Measurements from ENCODE around the gene DNAH5.

Gene DNAH5

DNA sequence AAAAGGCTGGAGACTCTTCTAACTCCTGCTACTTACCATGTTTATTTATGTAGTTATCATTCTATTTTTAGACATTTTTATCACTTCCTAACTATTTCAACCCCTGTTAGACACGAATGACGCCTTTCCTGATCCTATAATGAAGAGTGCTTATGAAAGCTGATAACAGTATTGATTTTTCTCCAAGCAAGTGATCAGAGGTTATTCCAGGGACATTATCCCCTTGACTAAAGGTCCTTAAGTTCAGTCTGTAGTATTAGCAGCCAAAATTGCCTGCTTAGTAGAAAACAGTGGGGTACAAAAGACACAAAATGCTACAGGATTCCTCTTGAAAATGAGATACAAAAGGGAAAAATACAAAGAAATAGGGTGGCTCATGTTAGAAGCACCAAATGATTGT, 235.6 kb downstream of the DNAH5 start:
- H3K9me3 ChIP-seq (ENCODE audit: control insufficient read depth, insufficient read depth, low read depth, low read length), result no peaks in the 10 kb centered on the region
- H3K27ac ChIP-seq (ENCODE audit: low read depth, low read length), result no peak overlapping the region
- H3K9ac ChIP-seq (ENCODE audit: low read length), result no peak overlapping the region
- no peaks in the 10 kb centered on the region for H3K4me1 ChIP-seq (ENCODE audit: control insufficient read depth, insufficient read depth, low read length)
- H3K4me3 ChIP-seq (ENCODE audit: low read depth, low read length), result no peak overlapping the region
- H3K27me3 ChIP-seq (ENCODE audit: control insufficient read depth, insufficient read depth, low read length), result no peaks in the 10 kb centered on the region
- H3K36me3 ChIP-seq (ENCODE audit: control insufficient read depth, insufficient read depth, low read length), result no peaks in the 10 kb centered on the region

DNA sequence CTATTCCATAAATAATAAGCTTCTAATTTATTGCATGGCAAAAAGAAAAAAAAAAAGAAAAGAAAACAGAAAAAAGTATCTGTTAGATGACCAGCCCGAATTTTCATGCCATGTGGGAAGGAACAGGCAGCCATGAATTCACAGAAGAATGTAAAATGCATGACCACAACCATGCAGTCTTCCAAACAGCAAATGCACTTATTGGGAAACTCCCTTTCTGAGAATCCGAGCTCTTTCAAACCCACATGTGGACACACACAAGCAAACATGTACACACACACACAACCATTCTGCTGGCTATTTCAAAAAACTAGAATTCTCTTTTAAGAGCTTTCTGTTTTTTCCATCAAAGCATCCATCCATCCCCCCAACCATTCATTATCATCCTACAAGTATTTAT, 236.1 kb downstream of the DNAH5 start:
- Histone ChIP-seq H3K4me1 (ENCODE audit: control insufficient read depth, insufficient read depth, low read length) (no peaks in the 10 kb centered on the region), H3K9ac (ENCODE audit: low read length) (no peak overlapping the region), H3K27me3 (ENCODE audit: control insufficient read depth, insufficient read depth, low read length) (no peaks in the 10 kb centered on the region), H3K4me3 (ENCODE audit: low read depth, low read length) (no peak overlapping the region), H3K27ac (ENCODE audit: low read depth, low read length) (no peak overlapping the region), H3K9me3 (ENCODE audit: control insufficient read depth, insufficient read depth, low read depth, low read length) (no peaks in the 10 kb centered on the region), H3K36me3 (ENCODE audit: control insufficient read depth, insufficient read depth, low read length) (no peaks in the 10 kb centered on the region)

DNA sequence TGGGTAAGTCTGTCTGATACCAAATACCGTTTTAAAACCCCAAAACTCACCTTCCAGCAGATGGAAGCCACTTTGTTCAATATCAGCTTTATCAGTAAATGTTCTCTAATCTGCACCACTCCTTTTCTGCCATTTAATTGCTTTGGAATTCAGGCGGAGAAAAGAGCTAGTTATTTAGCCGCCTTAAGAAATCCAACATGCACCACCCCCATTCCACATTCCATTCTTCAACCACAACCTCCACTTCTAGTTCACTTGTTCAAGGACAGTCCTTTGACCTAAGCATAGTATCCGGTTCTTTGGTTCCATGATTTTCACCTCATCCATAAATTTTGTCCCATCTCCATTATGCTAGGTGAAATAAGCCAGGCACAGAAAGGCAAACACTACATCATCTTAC, 240.1 kb downstream of the DNAH5 start:
- Histone ChIP-seq H3K27ac (ENCODE audit: low read depth, low read length) (no peak overlapping the region), H3K36me3 (ENCODE audit: control insufficient read depth, insufficient read depth, low read length) (no peaks in the 10 kb centered on the region), H3K9ac (ENCODE audit: low read length) (no peak overlapping the region), H3K4me3 (ENCODE audit: low read depth, low read length) (no peak overlapping the region), H3K27me3 (ENCODE audit: control insufficient read depth, insufficient read depth, low read length) (no peaks in the 10 kb centered on the region), H3K9me3 (ENCODE audit: control insufficient read depth, insufficient read depth, low read depth, low read length) (no peaks in the 10 kb centered on the region), H3K4me1 (ENCODE audit: control insufficient read depth, insufficient read depth, low read length) (no peaks in the 10 kb centered on the region)

DNA sequence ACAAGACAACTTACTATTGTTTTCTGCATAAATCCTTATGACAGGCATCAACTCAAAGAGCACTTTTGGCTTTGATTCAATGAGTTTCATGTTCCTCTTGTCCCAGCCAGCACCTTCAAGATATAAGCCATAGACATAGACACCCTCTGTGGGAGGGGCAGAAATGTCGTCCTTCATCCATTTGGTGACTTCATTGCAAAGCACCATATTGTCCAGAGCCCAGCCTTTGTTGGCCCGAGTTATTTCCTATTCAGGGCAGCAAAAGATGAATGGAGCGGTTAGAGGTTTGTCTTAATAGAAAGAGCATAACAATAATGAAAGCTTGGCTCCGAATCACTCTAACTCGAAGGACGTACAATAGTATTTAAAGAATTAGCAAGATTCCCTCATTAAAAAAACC, 243.9 kb downstream of the DNAH5 start:
- Histone ChIP-seq H3K27ac (ENCODE audit: low read depth, low read length) (no peak overlapping the region), H3K9ac (ENCODE audit: low read length) (no peak overlapping the region), H3K36me3 (ENCODE audit: control insufficient read depth, insufficient read depth, low read length) (no peaks in the 10 kb centered on the region), H3K9me3 (ENCODE audit: control insufficient read depth, insufficient read depth, low read depth, low read length) (no peaks in the 10 kb centered on the region), H3K4me1 (ENCODE audit: control insufficient read depth, insufficient read depth, low read length) (no peaks in the 10 kb centered on the region), H3K27me3 (ENCODE audit: control insufficient read depth, insufficient read depth, low read length) (no peaks in the 10 kb centered on the region), H3K4me3 (ENCODE audit: low read depth, low read length) (no peak overlapping the region)

DNA sequence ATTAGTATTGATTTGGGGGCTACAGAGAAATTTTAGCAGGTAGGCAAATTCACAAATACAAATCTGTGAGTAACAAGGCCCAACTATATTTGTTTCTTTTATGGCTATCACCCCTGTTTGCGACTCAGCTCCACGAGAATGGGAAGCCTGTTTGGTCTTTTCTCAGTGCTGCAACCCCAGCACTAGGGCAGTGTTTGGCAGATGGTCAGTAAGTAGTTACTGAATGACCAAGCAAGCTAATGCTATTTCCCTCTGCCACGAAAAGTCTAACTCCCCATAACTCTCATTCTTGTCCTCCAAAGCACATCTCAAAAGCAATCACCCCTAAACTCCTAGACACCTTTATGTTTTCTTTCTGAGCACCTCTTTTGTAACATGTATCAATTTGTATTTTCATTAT, 245.6 kb downstream of the DNAH5 start:
- Histone ChIP-seq H3K4me3 (ENCODE audit: low read depth, low read length) (no peak overlapping the region), H3K4me1 (ENCODE audit: control insufficient read depth, insufficient read depth, low read length) (no peaks in the 10 kb centered on the region), H3K27ac (ENCODE audit: low read depth, low read length) (no peak overlapping the region), H3K9me3 (ENCODE audit: control insufficient read depth, insufficient read depth, low read depth, low read length) (no peaks in the 10 kb centered on the region), H3K36me3 (ENCODE audit: control insufficient read depth, insufficient read depth, low read length) (no peaks in the 10 kb centered on the region), H3K9ac (ENCODE audit: low read length) (no peak overlapping the region), H3K27me3 (ENCODE audit: control insufficient read depth, insufficient read depth, low read length) (no peaks in the 10 kb centered on the region)

DNA sequence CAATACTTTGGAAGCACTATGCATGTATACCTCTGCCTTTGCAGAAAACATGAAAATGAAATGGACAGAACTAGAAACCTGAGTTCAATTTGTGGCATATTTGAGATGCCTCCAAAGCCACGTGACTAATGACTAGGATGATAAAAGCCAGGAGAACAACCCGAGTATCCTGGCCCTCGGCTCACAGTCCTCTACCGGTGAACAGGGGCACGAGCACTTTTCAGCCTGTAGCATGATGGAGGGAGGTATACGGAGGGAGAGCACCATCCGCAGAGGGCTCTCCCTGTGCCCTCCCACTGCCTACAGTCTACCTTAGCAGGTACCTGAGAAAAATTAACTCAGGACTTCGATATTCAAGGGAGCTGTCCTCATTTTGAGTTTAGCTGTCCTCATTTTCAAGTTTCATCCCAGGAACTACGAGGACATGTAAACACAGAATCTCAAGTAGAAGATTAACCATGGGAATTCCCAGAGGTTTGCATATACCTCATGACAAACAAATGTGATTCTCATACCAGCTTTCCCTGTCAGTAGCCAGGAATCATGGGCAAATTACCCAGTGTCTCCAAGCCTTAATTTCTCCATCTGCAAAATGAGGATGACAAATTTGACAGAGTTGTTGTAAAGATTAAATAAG, 249.3 kb downstream of the DNAH5 start:
- Histone ChIP-seq H3K9ac (ENCODE audit: low read length) (no peak overlapping the region), H3K27ac (ENCODE audit: low read depth, low read length) (no peak overlapping the region), H3K27me3 (ENCODE audit: control insufficient read depth, insufficient read depth, low read length) (no peaks in the 10 kb centered on the region), H3K36me3 (ENCODE audit: control insufficient read depth, insufficient read depth, low read length) (no peaks in the 10 kb centered on the region), H3K4me1 (ENCODE audit: control insufficient read depth, insufficient read depth, low read length) (no peaks in the 10 kb centered on the region), H3K4me3 (ENCODE audit: low read depth, low read length) (no peak overlapping the region), H3K9me3 (ENCODE audit: control insufficient read depth, insufficient read depth, low read depth, low read length) (no peaks in the 10 kb centered on the region)

DNA sequence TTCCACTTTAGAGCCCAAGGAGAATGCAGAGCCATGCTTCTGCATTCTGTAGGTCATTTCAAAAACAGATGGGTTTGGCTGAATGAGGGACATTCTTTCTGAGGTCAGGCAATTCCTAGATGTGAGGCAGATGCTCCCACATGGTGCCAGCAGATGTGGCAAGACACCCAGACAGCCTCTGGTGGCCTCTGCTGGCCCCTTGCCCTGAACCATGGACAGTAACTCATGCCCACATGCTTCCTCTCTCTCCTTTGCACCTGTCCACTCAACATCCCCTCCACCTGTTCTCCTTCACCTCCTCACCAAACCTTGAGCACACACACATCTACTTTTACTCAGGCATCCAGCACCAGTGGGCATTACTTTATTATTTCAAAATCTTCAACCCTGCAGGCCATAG, 252.3 kb downstream of the DNAH5 start:
- Histone ChIP-seq H3K9me3 (ENCODE audit: control insufficient read depth, insufficient read depth, low read depth, low read length) (peaks cover 9% of the 10 kb centered on the region), H3K36me3 (ENCODE audit: control insufficient read depth, insufficient read depth, low read length) (no peaks in the 10 kb centered on the region), H3K4me3 (ENCODE audit: low read depth, low read length) (no peak overlapping the region), H3K27me3 (ENCODE audit: control insufficient read depth, insufficient read depth, low read length) (no peaks in the 10 kb centered on the region), H3K27ac (ENCODE audit: low read depth, low read length) (no peak overlapping the region), H3K9ac (ENCODE audit: low read length) (no peak overlapping the region), H3K4me1 (ENCODE audit: control insufficient read depth, insufficient read depth, low read length) (no peaks in the 10 kb centered on the region)

DNA sequence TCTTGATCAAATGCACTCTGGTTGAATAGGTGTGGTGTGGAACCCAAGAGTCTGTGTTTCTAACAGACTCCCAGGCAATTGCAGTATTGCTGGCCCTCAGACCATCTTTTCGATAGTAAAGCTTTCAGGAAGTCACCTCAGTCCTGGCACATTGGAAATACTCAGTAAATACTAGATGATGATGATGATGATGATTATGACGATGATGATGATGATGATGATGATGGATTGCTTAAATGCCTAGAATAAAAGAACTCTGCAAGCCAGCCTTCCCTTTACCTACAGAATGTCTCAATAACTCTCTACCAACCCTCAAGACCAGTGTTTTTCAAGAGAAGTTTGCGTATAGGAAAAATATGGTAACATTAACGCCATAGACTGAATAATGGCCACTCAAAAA, 268.0 kb downstream of the DNAH5 start:
- Histone ChIP-seq H3K4me1 (ENCODE audit: control insufficient read depth, insufficient read depth, low read length) (no peaks in the 10 kb centered on the region), H3K36me3 (ENCODE audit: control insufficient read depth, insufficient read depth, low read length) (no peaks in the 10 kb centered on the region), H3K4me3 (ENCODE audit: low read depth, low read length) (no peak overlapping the region), H3K9me3 (ENCODE audit: control insufficient read depth, insufficient read depth, low read depth, low read length) (peaks cover 6% of the 10 kb centered on the region; the same call in 1 of the 2 replicates), H3K9ac (ENCODE audit: low read length) (no peak overlapping the region), H3K27ac (ENCODE audit: low read depth, low read length) (no peak overlapping the region), H3K27me3 (ENCODE audit: control insufficient read depth, insufficient read depth, low read length) (no peaks in the 10 kb centered on the region)

DNA sequence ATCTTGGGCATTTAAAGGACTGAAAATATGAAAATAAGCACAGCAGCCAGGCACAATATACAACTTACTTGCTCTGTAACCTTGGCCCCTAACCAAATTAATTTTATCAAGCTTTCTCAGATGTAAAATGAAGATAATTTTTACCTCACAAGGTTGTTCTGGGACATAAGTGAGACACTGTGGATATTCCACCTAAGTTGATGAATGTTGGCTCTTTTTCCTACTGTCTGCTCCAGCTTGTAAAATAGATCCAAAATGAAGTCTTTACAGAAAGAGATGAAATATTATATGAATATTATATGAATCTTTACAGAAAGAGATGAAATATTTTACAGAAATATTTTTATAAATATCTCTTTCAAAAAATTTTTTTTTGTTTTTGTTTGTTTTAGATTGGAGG, 270.1 kb downstream of the DNAH5 start:
- no peaks in the 10 kb centered on the region for H3K4me1 ChIP-seq (ENCODE audit: control insufficient read depth, insufficient read depth, low read length)
- H3K27me3 ChIP-seq (ENCODE audit: control insufficient read depth, insufficient read depth, low read length), result no peaks in the 10 kb centered on the region
- peaks cover 6% of the 10 kb centered on the region; the same call in 1 of the 2 replicates for H3K9me3 ChIP-seq (ENCODE audit: control insufficient read depth, insufficient read depth, low read depth, low read length)
- H3K36me3 ChIP-seq (ENCODE audit: control insufficient read depth, insufficient read depth, low read length), result no peaks in the 10 kb centered on the region
- no peak overlapping the region for H3K4me3 ChIP-seq (ENCODE audit: low read depth, low read length)
- H3K9ac ChIP-seq (ENCODE audit: low read length), result no peak overlapping the region
- no peak overlapping the region for H3K27ac ChIP-seq (ENCODE audit: low read depth, low read length)

DNA sequence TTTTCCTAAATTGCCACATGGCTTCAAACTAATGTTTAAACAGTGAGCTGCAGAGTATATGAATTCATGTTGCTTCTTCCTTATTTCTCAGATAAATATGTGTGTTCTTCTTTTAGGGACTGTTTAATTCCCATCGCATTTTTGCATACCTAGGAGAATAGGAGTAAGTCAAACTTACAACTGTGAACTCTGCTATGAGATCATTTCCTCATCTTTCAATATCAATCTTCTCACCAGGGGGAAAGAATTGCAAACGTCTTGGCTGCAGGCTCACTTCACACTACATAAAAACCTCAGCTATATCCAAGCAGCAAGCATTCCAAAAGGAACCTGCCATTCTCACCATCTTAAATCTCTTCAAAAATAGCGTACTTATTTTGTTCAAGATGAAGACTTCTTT, 271.0 kb downstream of the DNAH5 start:
- no peak overlapping the region for H3K9ac ChIP-seq (ENCODE audit: low read length)
- H3K27me3 ChIP-seq (ENCODE audit: control insufficient read depth, insufficient read depth, low read length), result no peaks in the 10 kb centered on the region
- H3K9me3 ChIP-seq (ENCODE audit: control insufficient read depth, insufficient read depth, low read depth, low read length), result peaks cover 6% of the 10 kb centered on the region; the same call in 1 of the 2 replicates
- no peaks in the 10 kb centered on the region for H3K36me3 ChIP-seq (ENCODE audit: control insufficient read depth, insufficient read depth, low read length)
- no peaks in the 10 kb centered on the region for H3K4me1 ChIP-seq (ENCODE audit: control insufficient read depth, insufficient read depth, low read length)
- no peak overlapping the region for H3K4me3 ChIP-seq (ENCODE audit: low read depth, low read length)
- H3K27ac ChIP-seq (ENCODE audit: low read depth, low read length), result no peak overlapping the region

DNA sequence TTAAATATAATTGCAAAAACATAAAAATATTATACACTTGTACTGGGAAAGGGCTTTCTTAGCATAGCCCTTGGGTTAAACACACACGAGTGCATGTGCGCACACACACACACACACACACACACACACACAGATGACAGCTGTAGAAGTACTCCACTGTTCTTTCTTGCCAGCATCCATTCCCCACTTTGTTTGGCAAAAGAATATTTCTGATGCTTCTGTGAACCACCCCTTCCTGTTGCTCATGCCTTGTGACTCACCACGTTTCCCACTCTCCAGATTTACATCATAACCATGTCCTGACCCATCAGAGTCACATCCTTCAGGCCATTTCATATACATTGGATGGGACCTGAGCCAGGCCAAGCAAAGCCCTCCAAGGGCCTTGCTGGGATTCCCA, 280.1 kb downstream of the DNAH5 start:
- no peak overlapping the region for H3K4me3 ChIP-seq (ENCODE audit: low read depth, low read length)
- no peak overlapping the region for H3K27ac ChIP-seq (ENCODE audit: low read depth, low read length)
- no peaks in the 10 kb centered on the region for H3K27me3 ChIP-seq (ENCODE audit: control insufficient read depth, insufficient read depth, low read length)
- no peaks in the 10 kb centered on the region for H3K9me3 ChIP-seq (ENCODE audit: control insufficient read depth, insufficient read depth, low read depth, low read length)
- H3K36me3 ChIP-seq (ENCODE audit: control insufficient read depth, insufficient read depth, low read length), result no peaks in the 10 kb centered on the region
- H3K9ac ChIP-seq (ENCODE audit: low read length), result no peak overlapping the region
- no peaks in the 10 kb centered on the region for H3K4me1 ChIP-seq (ENCODE audit: control insufficient read depth, insufficient read depth, low read length)

DNA sequence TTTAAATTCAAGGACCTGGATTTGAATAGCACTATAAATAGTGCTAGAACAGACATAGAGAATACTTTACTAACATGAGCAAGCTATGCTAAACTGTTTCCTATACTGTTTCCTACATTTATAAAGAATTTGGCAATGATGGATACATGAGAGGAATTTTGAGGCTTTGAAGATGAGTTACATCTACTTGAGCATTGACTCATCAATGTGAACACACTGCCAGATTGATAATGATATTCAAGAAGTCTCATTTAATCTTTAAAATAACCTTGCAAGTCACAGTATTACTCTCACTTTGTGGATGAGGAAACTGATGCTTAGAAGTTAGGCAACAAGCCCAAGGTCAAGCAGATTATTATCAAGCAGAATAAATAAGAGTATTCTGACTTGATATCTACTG, 281.9 kb downstream of the DNAH5 start:
- Histone ChIP-seq H3K4me3 (ENCODE audit: low read depth, low read length) (no peak overlapping the region), H3K36me3 (ENCODE audit: control insufficient read depth, insufficient read depth, low read length) (no peaks in the 10 kb centered on the region), H3K27ac (ENCODE audit: low read depth, low read length) (no peak overlapping the region), H3K4me1 (ENCODE audit: control insufficient read depth, insufficient read depth, low read length) (no peaks in the 10 kb centered on the region), H3K9ac (ENCODE audit: low read length) (no peak overlapping the region), H3K9me3 (ENCODE audit: control insufficient read depth, insufficient read depth, low read depth, low read length) (no peaks in the 10 kb centered on the region), H3K27me3 (ENCODE audit: control insufficient read depth, insufficient read depth, low read length) (no peaks in the 10 kb centered on the region)
